Right lobe of liver (tissue), 4 donors: Measurements from ENCODE around the gene OR8B4.

Experiments
- POLR2A ChIP-seq: fragments of 450-650 bp; IDR thresholded peaks from one replicate; pipeline ENCODE4 v1.6.1; 2017; ENCODE audit warnings: antibody characterized with exemption, mild to moderate bottlenecking
- TF ChIP-seq, protein P1 (sequence below), 4 donors: fragments of 200-600 bp in 3 of 4; fragments of 450-650 bp in 1 of 4; IDR thresholded peaks; one replicate each; pipeline versions ENCODE4 v1.5.1 to v1.8.0; 2016 to 2022; ENCODE audit warnings: antibody characterized with exemption in 4 of 4, mild to moderate bottlenecking in 2 of 4
- donor health status: DM: no; HTN: no; CAD: no.
- donor health status: DM: no; HTN: no; CAD: no.
- donor health status: DM: no; HTN: yes; CAD: no.

DNA sequence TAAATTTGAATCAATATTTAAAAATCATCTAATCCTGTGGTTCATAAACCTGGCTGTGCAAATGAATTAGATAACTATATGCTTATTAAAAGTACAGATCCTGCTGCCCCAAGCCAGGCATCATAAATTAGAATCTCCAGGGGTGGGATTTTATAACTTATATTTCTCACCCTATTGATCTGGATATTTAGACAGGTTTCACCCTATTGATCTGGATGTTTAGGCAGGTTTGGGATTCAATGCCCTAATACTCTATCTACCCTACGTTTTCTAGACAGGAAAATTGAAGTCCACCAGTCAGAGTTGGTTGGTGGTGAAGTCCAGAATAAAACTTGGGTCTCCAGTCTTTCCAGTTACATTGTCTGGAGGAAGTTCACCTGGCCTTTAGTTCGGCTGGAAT is 18.2 kb upstream of the OR8B4 start:
- TF ChIP-seq, protein P1, sequence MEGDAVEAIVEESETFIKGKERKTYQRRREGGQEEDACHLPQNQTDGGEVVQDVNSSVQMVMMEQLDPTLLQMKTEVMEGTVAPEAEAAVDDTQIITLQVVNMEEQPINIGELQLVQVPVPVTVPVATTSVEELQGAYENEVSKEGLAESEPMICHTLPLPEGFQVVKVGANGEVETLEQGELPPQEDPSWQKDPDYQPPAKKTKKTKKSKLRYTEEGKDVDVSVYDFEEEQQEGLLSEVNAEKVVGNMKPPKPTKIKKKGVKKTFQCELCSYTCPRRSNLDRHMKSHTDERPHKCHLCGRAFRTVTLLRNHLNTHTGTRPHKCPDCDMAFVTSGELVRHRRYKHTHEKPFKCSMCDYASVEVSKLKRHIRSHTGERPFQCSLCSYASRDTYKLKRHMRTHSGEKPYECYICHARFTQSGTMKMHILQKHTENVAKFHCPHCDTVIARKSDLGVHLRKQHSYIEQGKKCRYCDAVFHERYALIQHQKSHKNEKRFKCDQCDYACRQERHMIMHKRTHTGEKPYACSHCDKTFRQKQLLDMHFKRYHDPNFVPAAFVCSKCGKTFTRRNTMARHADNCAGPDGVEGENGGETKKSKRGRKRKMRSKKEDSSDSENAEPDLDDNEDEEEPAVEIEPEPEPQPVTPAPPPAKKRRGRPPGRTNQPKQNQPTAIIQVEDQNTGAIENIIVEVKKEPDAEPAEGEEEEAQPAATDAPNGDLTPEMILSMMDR (IDR thresholded peaks at IDR 0.05) = no peak
- no peak for TF ChIP-seq POLR2A
